ENCODE data around the gene GTSE1. TPM values are rescaled to one million over a fixed set of nuclear protein-coding genes. Genes with fewer than 3 reads are reported as not detected.
"Not testable (repeated sequence)": the region's sequence is repeated elsewhere in the genome, so short reads cannot be mapped to it uniquely, and the experiment has no call there.

GTSE1 gene
- polyA plus RNA-seq, 3 donors: 0.04 TPM; not detected in 2

DNA sequence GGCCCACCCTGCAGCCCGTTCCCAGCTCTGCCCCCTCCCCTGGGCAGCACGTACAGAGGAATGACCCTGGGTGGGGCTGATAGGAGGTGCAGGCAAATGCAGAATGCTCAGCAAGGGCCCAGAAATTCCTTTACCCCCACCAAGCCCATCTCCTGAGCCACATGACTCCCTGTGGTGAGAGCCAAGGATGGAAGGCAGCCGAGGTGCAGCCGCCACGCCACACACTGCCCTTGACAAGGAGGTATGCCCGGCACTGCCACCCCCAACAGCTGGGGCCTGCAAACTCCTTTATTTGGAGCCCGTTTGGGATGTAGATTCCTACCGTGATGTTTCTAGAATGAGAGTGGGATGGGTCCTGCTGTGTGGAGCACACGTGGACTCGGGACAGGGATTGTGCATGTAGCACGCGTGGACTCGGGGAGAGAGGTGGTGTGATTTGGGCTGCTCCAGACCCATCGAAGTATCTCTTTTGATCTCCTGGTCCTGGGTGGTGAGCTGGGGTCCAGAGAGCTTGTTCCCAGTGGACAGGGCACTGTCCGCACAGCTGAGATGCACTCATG, 12.9 kb downstream of the GTSE1 start:
- no peak overlapping the region for H3K27ac ChIP-seq (ENCODE audit: low read depth in 1 of 2, low read length in 2 of 2)
- H2AFZ ChIP-seq (ENCODE audit: insufficient read depth, low read depth, low read length, poor library complexity, severe bottlenecking): no peak overlapping the region
- H3K27me3 Mint-ChIP-seq (ENCODE audit: low read depth in 3 of 3): no peaks in the 10 kb centered on the region
- H3K4me3 ChIP-seq (replicated peaks in 1 of 3; ENCODE audit: low read depth in 2 of 3, low read length in 3 of 3): no peak overlapping the region
- peaks cover 26 to 64% of the 10 kb centered on the region in 2 donors for H3K36me3 Mint-ChIP-seq
- no peaks in the 10 kb centered on the region for H3K9me3 ChIP-seq (replicated peaks in 1 of 2; ENCODE audit: control insufficient read depth in 1 of 2, insufficient read depth in 1 of 2, low read length in 2 of 2)
- peak overlapping the region in 2 of 7 donors; percentile 53 to 69 for H3K27ac Mint-ChIP-seq
- WGBS (ENCODE audit: insufficient coverage): 100% methylated on average over 13 of the region's 15 CpGs
- no peak for DNase-seq
- no peaks in the 10 kb centered on the region for H3K27me3 ChIP-seq (ENCODE audit: control insufficient read depth in 2 of 2, insufficient read depth in 2 of 2, low read length in 2 of 2)
- no peaks in the 10 kb centered on the region for H3K4me1 Mint-ChIP-seq
- H3K4me1 ChIP-seq (ENCODE audit: control insufficient read depth in 1 of 2, insufficient read depth in 2 of 2, low read length in 2 of 2): no peaks in the 10 kb centered on the region
- H3K79me2 ChIP-seq (ENCODE audit: insufficient read depth, low read length): peaks cover 61% of the 10 kb centered on the region
- H3K4me3 Mint-ChIP-seq: no peak overlapping the region
- H3K9me3 Mint-ChIP-seq: peaks cover 0 to 2% (median 0%) of the 10 kb centered on the region in 7 donors
- no peaks in the 10 kb centered on the region for H4K20me1 ChIP-seq (ENCODE audit: insufficient read depth, low read length)
- no peak overlapping the region for H3K9ac ChIP-seq (ENCODE audit: insufficient read depth, low read length, poor library complexity, severe bottlenecking)
- intact Hi-C loops (cut with micrococcal nuclease): loop anchor here in 1 of 2 donors (5.0 kb wide), 1 partner anchor 187 kb away; no protein-coding TSS in a partner anchor
- no peak overlapping the region for H3K4me2 ChIP-seq (replicated peaks; ENCODE audit: extremely low read depth, low read length, poor library complexity, severe bottlenecking)
- TF ChIP-seq, protein P1, sequence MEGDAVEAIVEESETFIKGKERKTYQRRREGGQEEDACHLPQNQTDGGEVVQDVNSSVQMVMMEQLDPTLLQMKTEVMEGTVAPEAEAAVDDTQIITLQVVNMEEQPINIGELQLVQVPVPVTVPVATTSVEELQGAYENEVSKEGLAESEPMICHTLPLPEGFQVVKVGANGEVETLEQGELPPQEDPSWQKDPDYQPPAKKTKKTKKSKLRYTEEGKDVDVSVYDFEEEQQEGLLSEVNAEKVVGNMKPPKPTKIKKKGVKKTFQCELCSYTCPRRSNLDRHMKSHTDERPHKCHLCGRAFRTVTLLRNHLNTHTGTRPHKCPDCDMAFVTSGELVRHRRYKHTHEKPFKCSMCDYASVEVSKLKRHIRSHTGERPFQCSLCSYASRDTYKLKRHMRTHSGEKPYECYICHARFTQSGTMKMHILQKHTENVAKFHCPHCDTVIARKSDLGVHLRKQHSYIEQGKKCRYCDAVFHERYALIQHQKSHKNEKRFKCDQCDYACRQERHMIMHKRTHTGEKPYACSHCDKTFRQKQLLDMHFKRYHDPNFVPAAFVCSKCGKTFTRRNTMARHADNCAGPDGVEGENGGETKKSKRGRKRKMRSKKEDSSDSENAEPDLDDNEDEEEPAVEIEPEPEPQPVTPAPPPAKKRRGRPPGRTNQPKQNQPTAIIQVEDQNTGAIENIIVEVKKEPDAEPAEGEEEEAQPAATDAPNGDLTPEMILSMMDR (IDR thresholded peaks at IDR 0.05): no peak
- H3K36me3 ChIP-seq (replicated peaks in 1 of 2; ENCODE audit: control insufficient read depth in 1 of 2, insufficient read depth in 2 of 2, low read length in 2 of 2): peaks cover 26 to 65% of the 10 kb centered on the region in 2 donors

DNA sequence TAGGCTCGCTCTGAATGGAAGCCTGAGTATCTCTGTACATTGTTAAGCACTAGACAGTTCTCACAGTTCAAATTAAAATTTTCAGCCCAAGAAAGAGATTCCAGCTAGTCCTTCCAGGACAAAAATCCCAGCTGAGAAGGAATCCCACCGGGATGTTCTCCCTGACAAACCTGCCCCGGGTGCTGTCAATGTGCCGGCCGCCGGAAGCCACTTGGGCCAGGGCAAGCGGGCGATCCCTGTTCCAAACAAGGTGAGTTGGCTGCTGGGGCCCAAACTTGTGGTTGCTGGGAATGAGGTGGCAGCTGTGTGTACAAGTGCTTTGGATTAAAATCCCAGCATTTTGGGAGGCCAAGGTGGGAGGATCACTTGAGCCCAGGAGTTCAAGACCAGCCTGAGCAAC, 15.4 kb downstream of the GTSE1 start:
- no peak overlapping the region for H2AFZ ChIP-seq (ENCODE audit: insufficient read depth, low read depth, low read length, poor library complexity, severe bottlenecking)
- H3K79me2 ChIP-seq (ENCODE audit: insufficient read depth, low read length): peaks cover 39% of the 10 kb centered on the region
- no peak overlapping the region for H3K4me2 ChIP-seq (replicated peaks; ENCODE audit: extremely low read depth, low read length, poor library complexity, severe bottlenecking)
- WGBS (ENCODE audit: insufficient coverage): 100% methylated on average over 7 of the region's 8 CpGs
- no peaks in the 10 kb centered on the region for H3K4me1 Mint-ChIP-seq
- no peak overlapping the region for H3K4me3 ChIP-seq (replicated peaks in 1 of 3; ENCODE audit: low read depth in 2 of 3, low read length in 3 of 3)
- H3K4me3 Mint-ChIP-seq: no peak overlapping the region
- no peaks in the 10 kb centered on the region for H3K9me3 Mint-ChIP-seq
- H3K27ac Mint-ChIP-seq: peak overlapping the region in 1 of 7 donors; percentile 57
- no peaks in the 10 kb centered on the region for H3K27me3 ChIP-seq (ENCODE audit: control insufficient read depth in 2 of 2, insufficient read depth in 2 of 2, low read length in 2 of 2)
- H3K9me3 ChIP-seq (replicated peaks in 1 of 2; ENCODE audit: control insufficient read depth in 1 of 2, insufficient read depth in 1 of 2, low read length in 2 of 2): no peaks in the 10 kb centered on the region
- no peak for DNase-seq
- no peak overlapping the region for H3K9ac ChIP-seq (ENCODE audit: insufficient read depth, low read length, poor library complexity, severe bottlenecking)
- TF ChIP-seq, protein P1 (IDR thresholded peaks at IDR 0.05): no peak
- no peaks in the 10 kb centered on the region for H3K27me3 Mint-ChIP-seq (ENCODE audit: low read depth in 3 of 3)
- peaks cover 43 to 71% of the 10 kb centered on the region in 2 donors for H3K36me3 Mint-ChIP-seq
- H3K27ac ChIP-seq (ENCODE audit: low read depth in 1 of 2, low read length in 2 of 2): no peak overlapping the region
- no peaks in the 10 kb centered on the region for H4K20me1 ChIP-seq (ENCODE audit: insufficient read depth, low read length)
- H3K36me3 ChIP-seq (replicated peaks in 1 of 2; ENCODE audit: control insufficient read depth in 1 of 2, insufficient read depth in 2 of 2, low read length in 2 of 2): peaks cover 34 to 79% of the 10 kb centered on the region in 2 donors
- no peaks in the 10 kb centered on the region for H3K4me1 ChIP-seq (ENCODE audit: control insufficient read depth in 1 of 2, insufficient read depth in 2 of 2, low read length in 2 of 2)
- intact Hi-C loops (cut with micrococcal nuclease): loop anchor here in 1 of 2 donors (5.0 kb wide), 1 partner anchor 190 kb away; no protein-coding TSS in a partner anchor

DNA sequence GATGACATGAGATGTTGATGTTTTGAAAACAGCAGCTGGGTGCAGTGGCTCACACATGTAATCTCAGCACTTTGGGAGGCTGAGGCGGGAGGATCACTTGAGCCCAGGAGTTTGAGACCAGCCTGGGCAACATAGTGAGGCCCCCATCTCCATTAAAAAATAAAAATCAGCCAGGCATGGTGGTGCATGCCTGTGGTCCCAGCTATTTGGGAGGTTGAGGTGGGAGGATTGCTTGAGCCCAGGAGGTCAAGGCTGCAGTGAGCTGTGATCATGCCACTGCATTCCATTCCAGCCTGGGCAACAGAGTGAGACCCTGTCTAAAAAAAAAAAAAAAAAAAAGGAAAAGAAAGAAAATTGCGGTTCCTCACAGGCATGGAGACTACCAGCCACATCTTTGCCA, 16.2 kb downstream of the GTSE1 start:
- DNase-seq: not testable (repeated sequence)
- intact Hi-C loops (cut with micrococcal nuclease): loop anchor here in 1 of 2 donors (5.0 kb wide), 1 partner anchor 191 kb away; no protein-coding TSS in a partner anchor

More for the DNA sequence above, 16.2 kb downstream of the GTSE1 start:
- H3K4me1 ChIP-seq (ENCODE audit: control insufficient read depth in 1 of 2, insufficient read depth in 2 of 2, low read length in 2 of 2); H2AFZ ChIP-seq (ENCODE audit: insufficient read depth, low read depth, low read length, poor library complexity, severe bottlenecking); H3K4me3 Mint-ChIP-seq; H3K9ac ChIP-seq (ENCODE audit: insufficient read depth, low read length, poor library complexity, severe bottlenecking); H3K27me3 ChIP-seq (ENCODE audit: control insufficient read depth in 2 of 2, insufficient read depth in 2 of 2, low read length in 2 of 2); H3K9me3 Mint-ChIP-seq; H3K27ac ChIP-seq (ENCODE audit: low read depth in 1 of 2, low read length in 2 of 2); H4K20me1 ChIP-seq (ENCODE audit: insufficient read depth, low read length); H3K4me3 ChIP-seq (replicated peaks in 1 of 3; ENCODE audit: low read depth in 2 of 3, low read length in 3 of 3); H3K27me3 Mint-ChIP-seq (ENCODE audit: low read depth in 3 of 3); H3K9me3 ChIP-seq (replicated peaks in 1 of 2; ENCODE audit: control insufficient read depth in 1 of 2, insufficient read depth in 1 of 2, low read length in 2 of 2); H3K4me1 Mint-ChIP-seq; H3K4me2 ChIP-seq (replicated peaks; ENCODE audit: extremely low read depth, low read length, poor library complexity, severe bottlenecking): not testable (repeated sequence)
- WGBS (ENCODE audit: insufficient coverage): no CpG with 5 or more reads among the region's 2 CpGs
- Mint-ChIP-seq H3K36me3 (peaks cover 50 to 76% of the 10 kb centered on the region in 2 donors), H3K27ac (peak overlapping the region in 1 of 7 donors; percentile 15)
- H3K36me3 ChIP-seq (replicated peaks in 1 of 2; ENCODE audit: control insufficient read depth in 1 of 2, insufficient read depth in 2 of 2, low read length in 2 of 2): peaks cover 40 to 87% of the 10 kb centered on the region in 2 donors
- peaks cover 38% of the 10 kb centered on the region for H3K79me2 ChIP-seq (ENCODE audit: insufficient read depth, low read length)
